Measurements from ENCODE around the gene NOTCH3. TPM values are rescaled to one million over a fixed set of nuclear protein-coding genes. Genes with fewer than 3 reads are reported as not detected.

Gene NOTCH3
- total and polyA plus RNA-seq, 2 of the 8 experiments (the other 6 are each of a cell fraction or from before 2014, with no cell fraction given) = 37.5 to 107 TPM

DNA sequence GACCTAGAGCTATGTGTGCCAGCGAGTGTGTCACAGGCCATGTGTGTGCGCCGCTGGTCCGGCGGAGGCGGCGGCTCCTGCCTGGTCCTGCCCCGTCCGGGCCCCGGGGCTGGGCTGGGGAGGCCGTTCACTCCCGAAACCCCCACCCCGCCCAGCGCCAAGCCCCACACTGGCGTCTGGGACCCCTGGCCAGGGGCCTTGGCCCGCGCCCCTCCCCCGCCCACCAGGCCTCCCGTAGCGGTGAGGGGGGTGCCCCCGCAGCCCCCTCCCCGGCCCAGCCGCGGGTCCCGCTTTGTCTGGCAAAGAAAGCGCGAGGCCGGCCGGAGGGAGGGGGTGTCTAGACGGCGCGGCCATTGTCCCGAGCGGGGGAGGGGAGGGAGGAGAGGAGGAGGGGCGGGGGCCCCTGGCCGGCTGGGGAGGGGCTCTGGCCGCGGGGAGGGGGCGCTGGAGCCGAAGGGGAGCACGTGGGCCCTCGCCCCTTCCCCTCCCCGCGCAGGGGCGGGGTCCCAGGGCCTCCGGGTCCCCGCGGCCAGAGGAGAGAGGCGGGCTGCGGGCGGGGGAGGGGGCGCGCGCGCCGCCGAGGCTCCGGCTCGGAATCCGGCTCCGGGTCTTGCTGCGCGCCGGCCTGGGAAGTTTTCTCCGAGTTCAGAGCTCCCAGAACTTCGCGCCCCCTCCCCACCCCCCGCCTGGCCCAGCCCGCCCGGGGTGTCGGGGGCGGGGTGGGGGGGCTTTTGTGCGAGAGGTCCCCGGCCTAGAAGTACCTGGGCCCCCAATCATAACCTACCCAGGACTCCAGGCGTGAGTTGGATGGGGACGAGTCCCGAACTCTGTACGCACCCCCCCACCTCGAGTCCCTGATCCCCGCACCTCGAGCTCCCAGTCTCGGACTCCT lies 888 bp downstream of the NOTCH3 start (continued):
- TF ChIP-seq SP4 (IDR thresholded peaks at IDR 0.05; ENCODE audit: low read length) = no peak

All from H1 (cell line).